NB4 (cell line): ENCODE measurements around the gene NRXN3.

Experiments used
- CTCF ChIP-seq: IDR thresholded peaks from one replicate; pipeline ENCODE4 v1.5.1; 2012; ENCODE audit warnings: low read depth, low read length
- POLR2A ChIP-seq: IDR thresholded peaks from 2 replicates; pipeline ENCODE4 v1.6.1; 2011; ENCODE audit warnings: mild to moderate bottlenecking; ENCODE audit not compliant: insufficient read length; ENCODE audit errors: extremely low read depth

- TF ChIP-seq POLR2A = no peak
- no peak for TF ChIP-seq CTCF
Observed at GRCh38 chr14:79570648-79571047, 1400.5 kb downstream of the NRXN3 start.
